HUES48 (cell line): ENCODE data around the gene RUNX1.

Experiments used
- H3K27ac ChIP-seq: one replicate; pipeline ENCODE4 v1.7.0; 2013; ENCODE audit warnings: low read depth, low read length, inconsistent platforms
- H3K27me3 ChIP-seq: 2 replicates; pipeline ENCODE4 v1.6.1; 2013; ENCODE audit warnings: mild to moderate bottlenecking, low read length; ENCODE audit not compliant: control insufficient read depth, insufficient read depth
- H3K36me3 ChIP-seq: 2 replicates; pipeline ENCODE4 v1.6.1; 2013; ENCODE audit warnings: low read length; ENCODE audit not compliant: control insufficient read depth, insufficient read depth
- H3K4me1 ChIP-seq: 2 replicates; pipeline ENCODE4 v1.6.1; 2013; ENCODE audit warnings: mild to moderate bottlenecking, low read length; ENCODE audit not compliant: control insufficient read depth, insufficient read depth
- H3K4me3 ChIP-seq: 2 replicates; pipeline ENCODE4 v1.5.1; 2013; ENCODE audit warnings: mild to moderate bottlenecking, low read depth, low read length
- H3K9ac ChIP-seq: 2 replicates; pipeline ENCODE4 v1.6.1; 2013; ENCODE audit warnings: mild to moderate bottlenecking, low read depth, low read length, moderate library complexity
- H3K9me3 ChIP-seq: 2 replicates; pipeline ENCODE4 v1.6.1; 2013; ENCODE audit warnings: low read length; ENCODE audit not compliant: control insufficient read depth, insufficient read depth

Gene RUNX1

DNA sequence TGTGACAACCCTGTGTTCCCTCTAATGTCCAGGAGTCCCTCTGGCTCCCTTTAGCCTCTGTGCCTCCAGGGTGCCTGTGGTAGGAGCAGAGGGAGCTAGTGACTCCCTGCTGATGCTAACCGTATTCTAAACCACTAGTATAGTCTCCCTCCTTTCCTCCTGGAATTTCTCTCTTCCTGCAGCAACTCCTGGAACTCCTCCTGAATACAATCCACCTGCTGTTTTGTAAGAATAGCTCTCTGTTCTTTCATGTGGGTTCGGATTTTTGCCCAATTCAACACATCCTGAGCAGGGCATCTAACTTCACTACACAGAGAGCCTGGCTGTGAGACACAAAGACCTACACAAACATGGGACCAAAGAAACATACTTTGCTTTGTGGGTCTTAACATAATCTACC is 107.9 kb downstream of the RUNX1 start:
- Histone ChIP-seq H3K27ac (no peak overlapping the region), H3K4me3 (no peak overlapping the region), H3K9ac (no peak overlapping the region), H3K4me1 (no peaks in the 10 kb centered on the region; the same call in 1 of the 2 replicates), H3K9me3 (no peaks in the 10 kb centered on the region), H3K36me3 (no peaks in the 10 kb centered on the region), H3K27me3 (no peaks in the 10 kb centered on the region)

DNA sequence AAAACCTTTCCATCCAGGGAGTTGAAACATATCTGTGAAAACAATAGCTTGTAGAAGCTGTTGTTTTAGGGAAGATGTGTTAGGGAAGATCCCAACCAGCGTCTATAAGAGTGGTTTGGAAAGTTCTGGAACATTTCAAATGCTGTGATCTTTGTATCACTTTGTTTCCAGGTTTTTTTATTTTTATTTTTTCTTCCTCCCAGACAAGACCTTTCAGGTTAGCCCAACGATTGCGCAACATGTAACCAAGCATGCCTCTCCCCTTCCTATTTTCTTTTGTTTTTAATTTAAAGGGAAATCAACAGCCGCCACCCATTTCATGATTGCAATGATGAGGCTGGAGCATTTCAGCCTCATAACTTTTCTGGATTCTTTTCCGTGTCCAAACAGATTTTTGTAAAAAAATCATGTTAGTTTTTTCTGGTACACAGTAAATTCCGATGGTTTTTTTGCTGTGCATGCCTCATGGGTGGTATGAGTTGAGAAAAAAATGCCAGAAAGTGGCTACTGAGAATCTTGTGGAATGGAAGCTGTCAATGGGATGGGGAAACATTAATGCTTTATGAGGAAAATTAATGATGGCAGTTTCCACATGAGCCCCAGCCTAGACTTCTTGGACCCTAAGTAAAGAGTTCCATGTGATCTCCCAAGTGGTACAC is 109.3 kb downstream of the RUNX1 start:
- no peaks in the 10 kb centered on the region for H3K36me3 ChIP-seq
- H3K4me1 ChIP-seq: no peaks in the 10 kb centered on the region; the same call in 1 of the 2 replicates
- H3K27me3 ChIP-seq: no peaks in the 10 kb centered on the region
- H3K9me3 ChIP-seq: no peaks in the 10 kb centered on the region
- no peak overlapping the region for H3K27ac ChIP-seq
- H3K9ac ChIP-seq: no peak overlapping the region
- no peak overlapping the region for H3K4me3 ChIP-seq

DNA sequence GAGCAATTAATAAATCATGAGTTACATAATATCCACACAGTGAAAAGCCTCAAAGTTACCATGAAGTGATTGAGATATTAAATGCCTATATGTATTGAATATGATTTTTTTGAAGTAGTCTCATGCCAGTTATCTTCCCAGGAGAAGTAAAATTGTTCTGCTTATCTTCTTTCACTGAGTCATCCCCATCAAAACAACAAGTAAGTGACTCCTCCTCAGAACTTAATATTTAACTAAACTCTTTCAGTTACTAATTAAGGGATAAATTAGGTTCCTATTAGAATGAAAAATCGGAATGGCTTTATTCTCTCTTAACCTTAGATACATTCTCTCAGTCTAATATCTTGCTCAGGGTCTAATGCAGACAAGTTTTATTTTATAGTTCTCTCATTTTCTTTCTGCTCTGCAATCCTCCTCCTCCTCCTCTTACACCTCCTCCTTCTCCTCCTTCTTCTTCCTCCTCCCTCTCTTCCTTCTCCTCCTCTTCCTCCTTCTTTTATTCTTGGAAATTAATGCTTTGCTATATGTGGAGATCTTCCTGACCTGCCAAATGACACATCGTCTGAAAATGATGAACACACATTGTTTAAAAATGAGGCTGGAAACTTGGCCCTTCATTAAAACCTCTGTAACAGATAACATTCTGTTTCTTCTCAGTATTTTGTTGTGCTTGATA is 110.9 kb downstream of the RUNX1 start:
- Histone ChIP-seq H3K4me3 (no peak overlapping the region), H3K9ac (no peak overlapping the region), H3K27ac (no peak overlapping the region), H3K4me1 (no peaks in the 10 kb centered on the region; the same call in 1 of the 2 replicates), H3K9me3 (no peaks in the 10 kb centered on the region), H3K27me3 (no peaks in the 10 kb centered on the region), H3K36me3 (no peaks in the 10 kb centered on the region)

DNA sequence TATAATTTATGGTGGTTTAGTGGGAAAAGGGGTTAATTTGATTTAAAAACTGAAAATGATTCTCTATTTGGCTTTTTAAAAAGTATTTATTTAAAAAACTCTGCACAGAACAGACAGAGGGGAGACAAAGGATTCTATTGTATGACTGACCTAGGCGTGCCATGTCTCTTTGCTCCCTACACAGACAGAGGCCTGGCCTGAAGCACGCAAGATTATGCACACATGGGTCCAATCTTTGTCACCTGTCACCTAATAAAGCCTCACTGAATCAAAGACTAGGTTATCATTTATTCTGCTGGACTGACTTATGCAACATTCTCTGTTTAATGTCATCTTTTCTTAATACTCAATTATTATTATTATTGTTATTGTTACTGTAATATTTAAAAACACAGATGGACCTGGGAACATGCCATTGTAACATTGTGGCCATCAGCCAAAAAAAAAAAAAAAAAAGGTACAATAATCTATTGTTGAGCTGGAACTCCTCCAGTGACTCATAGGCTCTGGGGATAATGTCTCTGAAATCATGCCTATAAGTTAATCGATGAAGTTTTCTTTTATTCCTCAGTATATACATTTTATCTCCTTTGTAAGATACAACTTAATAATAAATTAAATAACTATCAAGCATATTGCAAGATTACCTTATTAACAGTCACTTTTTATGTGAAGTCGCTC is 112.1 kb downstream of the RUNX1 start:
- H3K4me1 ChIP-seq: no peaks in the 10 kb centered on the region; the same call in 1 of the 2 replicates
- no peaks in the 10 kb centered on the region for H3K36me3 ChIP-seq
- H3K27ac ChIP-seq: no peak overlapping the region
- H3K9ac ChIP-seq: no peak overlapping the region
- H3K9me3 ChIP-seq: no peaks in the 10 kb centered on the region
- H3K4me3 ChIP-seq: no peak overlapping the region
- H3K27me3 ChIP-seq: no peaks in the 10 kb centered on the region

DNA sequence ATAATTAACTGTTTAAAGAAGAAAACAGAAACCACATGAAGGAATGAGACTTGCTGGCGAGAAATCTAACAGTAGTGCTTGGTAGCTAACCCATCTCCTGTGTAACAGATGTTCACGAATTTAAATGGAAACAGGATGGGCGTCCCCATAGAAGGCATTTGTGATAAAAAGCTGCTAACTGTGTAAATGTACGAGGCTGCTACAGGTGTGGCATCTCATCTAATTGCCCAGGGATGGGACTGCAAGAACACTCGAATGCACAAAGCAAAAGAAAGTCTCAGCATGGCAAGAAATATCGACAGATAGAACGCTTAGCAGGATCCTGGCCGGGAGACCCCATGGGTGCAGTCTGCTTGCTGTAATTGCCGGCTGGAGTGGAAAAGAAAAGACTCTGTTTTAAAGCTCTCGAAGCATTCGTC is 112.7 kb downstream of the RUNX1 start:
- no peaks in the 10 kb centered on the region for H3K9me3 ChIP-seq
- no peaks in the 10 kb centered on the region for H3K27me3 ChIP-seq
- no peak overlapping the region for H3K27ac ChIP-seq
- H3K36me3 ChIP-seq: no peaks in the 10 kb centered on the region
- no peak overlapping the region for H3K9ac ChIP-seq
- no peak overlapping the region for H3K4me3 ChIP-seq
- no peaks in the 10 kb centered on the region; the same call in 1 of the 2 replicates for H3K4me1 ChIP-seq

DNA sequence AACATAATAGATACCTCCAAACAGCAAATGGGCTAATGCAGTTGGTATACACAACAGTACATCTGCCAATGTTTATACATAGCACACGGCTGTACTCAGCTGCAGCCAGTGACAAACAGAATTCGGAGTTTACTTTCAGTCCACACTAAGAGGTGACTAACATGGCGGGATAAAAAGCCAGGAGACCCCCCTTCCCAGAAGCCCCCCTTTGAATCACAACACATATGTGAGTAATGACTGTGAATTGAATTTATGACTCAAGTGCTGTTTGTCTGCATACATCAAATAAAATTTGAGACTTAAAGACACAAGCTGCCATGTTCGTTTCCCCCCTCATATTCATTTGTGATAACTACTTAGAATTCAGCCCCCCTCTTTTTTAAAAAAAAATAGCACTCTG is 113.2 kb downstream of the RUNX1 start:
- Histone ChIP-seq H3K27ac (no peak overlapping the region), H3K9me3 (no peaks in the 10 kb centered on the region), H3K4me3 (no peak overlapping the region), H3K9ac (no peak overlapping the region), H3K4me1 (no peaks in the 10 kb centered on the region; the same call in 1 of the 2 replicates), H3K36me3 (no peaks in the 10 kb centered on the region), H3K27me3 (no peaks in the 10 kb centered on the region)

DNA sequence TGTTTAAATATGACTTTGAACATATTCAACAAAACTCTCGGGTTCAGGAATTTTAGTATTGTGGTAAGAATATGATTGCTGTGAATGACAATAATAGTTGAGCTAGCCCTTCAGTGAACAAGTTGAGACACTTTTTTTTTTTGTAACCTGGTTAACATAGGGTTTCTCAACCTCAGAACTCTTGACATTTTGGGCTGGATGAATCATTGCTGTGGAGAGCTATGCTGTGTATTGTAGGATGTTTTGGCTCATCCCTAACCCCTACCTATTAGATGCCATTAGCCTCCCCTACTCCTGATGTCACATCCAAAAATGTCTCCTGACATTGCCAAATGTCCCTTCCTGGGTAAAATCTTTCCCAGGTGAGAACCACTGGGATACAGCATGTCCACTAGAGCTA is 113.7 kb downstream of the RUNX1 start:
- no peak overlapping the region for H3K9ac ChIP-seq

DNA sequence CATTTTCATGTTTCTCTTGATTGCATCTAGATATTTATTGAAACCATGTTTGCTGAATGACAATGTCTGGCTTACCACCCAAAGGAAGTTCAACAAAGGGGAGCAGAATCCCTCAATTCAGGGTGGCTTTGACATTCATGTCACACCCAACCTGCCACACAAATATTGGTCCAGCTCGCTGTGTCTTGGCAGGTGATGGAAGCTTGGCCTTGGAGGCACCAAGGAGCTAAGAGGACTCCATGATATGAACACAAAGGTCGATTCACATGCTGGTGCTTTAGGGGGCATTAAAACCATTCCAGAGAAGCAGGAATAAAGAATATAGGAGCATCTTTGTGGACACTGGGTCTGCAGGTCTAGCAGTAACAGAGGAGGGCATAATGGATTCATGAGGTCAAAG is 114.8 kb downstream of the RUNX1 start:
- Histone ChIP-seq H3K36me3 (no peaks in the 10 kb centered on the region), H3K4me1 (no peaks in the 10 kb centered on the region), H3K27ac (no peak overlapping the region), H3K4me3 (no peak overlapping the region), H3K9ac (no peak overlapping the region), H3K27me3 (no peaks in the 10 kb centered on the region), H3K9me3 (no peaks in the 10 kb centered on the region)

More for the DNA sequence above, 113.7 kb downstream of the RUNX1 start:
- H3K4me1 ChIP-seq: no peaks in the 10 kb centered on the region
- no peak overlapping the region for H3K27ac ChIP-seq
- H3K4me3 ChIP-seq: no peak overlapping the region
- no peaks in the 10 kb centered on the region for H3K27me3 ChIP-seq
- no peaks in the 10 kb centered on the region for H3K9me3 ChIP-seq
- H3K36me3 ChIP-seq: no peaks in the 10 kb centered on the region

DNA sequence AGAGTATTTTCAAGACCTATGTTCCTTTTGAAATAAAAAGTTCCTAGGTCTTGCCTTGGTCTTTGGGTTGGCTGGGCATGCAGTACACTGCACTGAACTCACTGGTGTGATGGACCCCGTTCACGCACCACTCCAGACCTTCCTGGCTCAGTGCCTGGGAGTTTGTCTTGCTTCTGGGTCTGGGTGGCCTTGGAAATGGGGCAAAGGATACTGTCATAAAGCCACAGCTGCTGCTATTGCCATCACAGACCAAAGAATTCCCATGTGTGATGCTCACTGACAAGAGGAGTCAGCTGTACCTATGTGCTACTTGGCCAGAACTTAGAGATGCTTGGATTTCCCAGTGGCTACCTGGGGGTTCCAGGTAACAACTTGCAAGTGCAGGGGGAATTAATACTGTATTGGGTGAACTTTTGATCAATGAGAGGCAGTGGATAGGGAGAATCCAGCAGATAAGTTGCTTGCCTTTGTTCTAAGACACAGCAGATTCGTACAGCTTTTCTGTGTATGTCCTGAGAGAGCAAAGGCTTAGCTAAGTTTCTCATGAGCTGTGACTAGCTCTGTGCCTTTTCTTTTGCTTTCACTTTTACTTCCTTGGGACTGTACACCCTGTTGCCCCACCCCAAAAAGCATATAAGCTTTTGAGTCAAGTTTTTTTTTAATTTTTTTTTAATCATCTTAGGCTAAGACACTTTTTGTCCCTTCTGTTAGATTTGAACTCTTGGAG is 115.3 kb downstream of the RUNX1 start:
- Histone ChIP-seq H3K27me3 (no peaks in the 10 kb centered on the region), H3K9ac (no peak overlapping the region), H3K4me1 (no peaks in the 10 kb centered on the region), H3K27ac (no peak overlapping the region), H3K36me3 (no peaks in the 10 kb centered on the region), H3K9me3 (no peaks in the 10 kb centered on the region), H3K4me3 (no peak overlapping the region)

DNA sequence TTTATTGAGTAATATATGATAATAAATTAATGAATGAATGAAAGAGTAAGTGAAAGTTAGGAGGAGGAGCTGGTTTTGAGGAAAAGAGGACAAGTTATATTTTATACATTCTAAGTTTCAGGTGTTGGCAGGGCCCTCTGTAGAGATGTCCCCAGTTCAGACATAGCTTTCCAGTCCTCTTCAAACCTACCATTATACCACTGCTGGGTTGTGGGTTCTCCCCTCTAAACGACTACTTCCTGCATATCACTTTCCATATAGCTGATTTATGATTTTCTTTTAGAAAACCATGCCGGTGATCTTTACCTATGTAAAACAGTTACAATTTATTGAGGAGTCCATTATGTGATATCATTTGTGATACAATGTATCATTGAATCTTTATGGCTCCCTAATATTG is 116.9 kb downstream of the RUNX1 start:
- Histone ChIP-seq H3K4me1 (no peaks in the 10 kb centered on the region), H3K9ac (no peak overlapping the region), H3K4me3 (no peak overlapping the region), H3K36me3 (no peaks in the 10 kb centered on the region), H3K9me3 (no peaks in the 10 kb centered on the region), H3K27me3 (no peaks in the 10 kb centered on the region), H3K27ac (no peak overlapping the region)
